ENCODE results near the gene ANKRD36.
"Not testable (repeated sequence)": the region's sequence is repeated elsewhere in the genome, so short reads cannot be mapped to it uniquely, and the experiment has no call there.

The ANKRD36 gene

GRCh38 chr2:97113882-97114255, 916 bp downstream of the ANKRD36 start:
- DNase-seq (ENCODE audit: low read depth), result not testable (repeated sequence)

GRCh38 chr2:97129090-97129489, 16.1 kb downstream of the ANKRD36 start:
- DNase-seq (ENCODE audit: low read depth), result not testable (repeated sequence)

- DNase-seq (ENCODE audit: low read depth), result not testable (repeated sequence)
Measured at GRCh38 chr2:97144016-97144415, 31.1 kb downstream of the ANKRD36 start.

GRCh38 chr2:97166548-97166947, 53.6 kb downstream of the ANKRD36 start:
- DNase-seq (ENCODE audit: low read depth), result not testable (repeated sequence)

- DNase-seq (ENCODE audit: low read depth), result not testable (repeated sequence)
Measured at GRCh38 chr2:97167938-97168337, 55.0 kb downstream of the ANKRD36 start.

- not testable (repeated sequence) for DNase-seq (ENCODE audit: low read depth)
Measured at GRCh38 chr2:97168583-97168982, 55.6 kb downstream of the ANKRD36 start.

GRCh38 chr2:97180391-97180790, 67.4 kb downstream of the ANKRD36 start:
- not testable (repeated sequence) for DNase-seq (ENCODE audit: low read depth)

GRCh38 chr2:97195349-97195748, 82.4 kb downstream of the ANKRD36 start:
- not testable (repeated sequence) for DNase-seq (ENCODE audit: low read depth)

GRCh38 chr2:97197251-97197650, 84.3 kb downstream of the ANKRD36 start:
- DNase-seq (ENCODE audit: low read depth), result not testable (repeated sequence)

GRCh38 chr2:97200887-97201286, 87.9 kb downstream of the ANKRD36 start:
- DNase-seq (ENCODE audit: low read depth), result not testable (repeated sequence)

- DNase-seq (ENCODE audit: low read depth), result not testable (repeated sequence)
Measured at GRCh38 chr2:97202643-97203250, 89.8 kb downstream of the ANKRD36 start.

GRCh38 chr2:97210325-97210724, 97.4 kb downstream of the ANKRD36 start:
- no peak for DNase-seq (ENCODE audit: low read depth)

- DNase-seq (ENCODE audit: low read depth), result not testable (repeated sequence)
Measured at GRCh38 chr2:97215025-97215424, 102.1 kb downstream of the ANKRD36 start.

GRCh38 chr2:97230848-97231585, 118.1 kb downstream of the ANKRD36 start:
- not testable (repeated sequence) for DNase-seq (ENCODE audit: low read depth)

- not testable (repeated sequence) for DNase-seq (ENCODE audit: low read depth)
Measured at GRCh38 chr2:97232981-97233380, 120.0 kb downstream of the ANKRD36 start.

GRCh38 chr2:97233660-97234295, 120.8 kb downstream of the ANKRD36 start:
- DNase-seq (ENCODE audit: low read depth), result not testable (repeated sequence)

GRCh38 chr2:97261192-97261591, 148.2 kb downstream of the ANKRD36 start:
- DNase-seq (ENCODE audit: low read depth), result not testable (repeated sequence)

GRCh38 chr2:97266449-97266848, 153.5 kb downstream of the ANKRD36 start:
- not testable (repeated sequence) for DNase-seq (ENCODE audit: low read depth)

GRCh38 chr2:97267411-97268074, 154.6 kb downstream of the ANKRD36 start:
- DNase-seq (ENCODE audit: low read depth), result no peak

GRCh38 chr2:97268075-97268591, 155.2 kb downstream of the ANKRD36 start:
- not testable (repeated sequence) for DNase-seq (ENCODE audit: low read depth)

GRCh38 chr2:97276232-97276798, 163.4 kb downstream of the ANKRD36 start:
- not testable (repeated sequence) for DNase-seq (ENCODE audit: low read depth)

GRCh38 chr2:97285187-97285586, 172.2 kb downstream of the ANKRD36 start:
- DNase-seq (ENCODE audit: low read depth), result not testable (repeated sequence)
